Panc1 (cell line): ENCODE results near the gene UBE2L6. TPM values are rescaled to one million over a fixed set of nuclear protein-coding genes. Genes with fewer than 3 reads are reported as not detected.

Experiments used
- ATAC-seq: fragments of 200-7000 bp; cut with Tn5 transposase; 2 replicates; pipeline ENCODE4 v1.9.1; 2020; ENCODE audit warnings: mild to moderate bottlenecking, moderate library complexity
- BruUV-seq: library from RNA; stranded (reverse); fragments of 400-500 nt; replicated peaks from 2 replicates; lab custom pipeline; 2021; lab: Mats Ljungman, UMichigan
- CTCF ChIA-PET: fragments of 300-600 bp; sonication (Branson Sonifier 250); formaldehyde crosslinking; loops from one replicate; lab custom pipeline; 2022; ENCODE audit warnings: antibody characterized with exemption; lab: Charles Lee
- POLR2A ChIA-PET: fragments of 300-600 bp; sonication (Branson Sonifier 250); formaldehyde crosslinking; loops from one replicate; lab custom pipeline; 2022; ENCODE audit warnings: antibody characterized with exemption; lab: Charles Lee
- DNase-seq: peaks from one replicate; pipeline ENCODE4 v3.0.0-alpha.2; 2010; ENCODE audit warnings: low read depth, low spot score
- H3K27ac ChIP-seq: 2 replicates; pipeline ENCODE4 v1.5.1; 2011; ENCODE audit warnings: mild to moderate bottlenecking, low read length, inconsistent platforms
- H3K27me3 ChIP-seq: fragments of 200-500 bp; sonication (Bioruptor generic); 2 replicates; pipeline ENCODE4 v1.6.0; 2014; ENCODE audit warnings: low read length, inconsistent platforms; ENCODE audit not compliant: control insufficient read depth, insufficient read depth
- H3K36me3 ChIP-seq: fragments of 200-500 bp; sonication (Bioruptor generic); 2 replicates; pipeline ENCODE4 v1.5.1; 2014; ENCODE audit warnings: inconsistent platforms, mild to moderate bottlenecking, low read length, moderate library complexity; ENCODE audit not compliant: control insufficient read depth, insufficient read depth
- H3K4me1 ChIP-seq: 2 replicates; pipeline ENCODE4 v1.5.1; 2011; ENCODE audit warnings: inconsistent platforms, mild to moderate bottlenecking, low read length, moderate library complexity; ENCODE audit not compliant: control insufficient read depth, insufficient read depth
- H3K4me3 ChIP-seq, 2 experiments: 2 replicates each; pipeline ENCODE4 v1.5.1; 2011 to 2012; ENCODE audit warnings: low read depth in 2 of 2, low read length in 2 of 2, mild to moderate bottlenecking in 2 of 2, inconsistent platforms in 1 of 2, moderate library complexity in 1 of 2
- H3K9me3 ChIP-seq: fragments of 200-500 bp; sonication (Bioruptor generic); 2 replicates; pipeline ENCODE4 v1.5.1; 2014; ENCODE audit warnings: low read depth, mild to moderate bottlenecking, inconsistent platforms, low read length, moderate library complexity; ENCODE audit not compliant: control insufficient read depth, insufficient read depth
- CTCF ChIP-seq: fragments of 450-650 bp; IDR thresholded peaks from 2 replicates; pipeline ENCODE4 v1.5.1; 2017; ENCODE audit warnings: mild to moderate bottlenecking
- POLR2AphosphoS5 ChIP-seq: IDR thresholded peaks from 2 replicates; pipeline ENCODE4 v1.6.1; 2012; ENCODE audit warnings: mild to moderate bottlenecking, low read depth, low read length, moderate library complexity
- SIN3A ChIP-seq: IDR thresholded peaks from 2 replicates; pipeline ENCODE4 v1.6.1; 2012; ENCODE audit warnings: low read depth, mild to moderate bottlenecking, low read length, moderate library complexity, borderline replicate concordance; ENCODE audit not compliant: insufficient read depth
- TCF7L2 ChIP-seq: IDR thresholded peaks from 2 replicates; pipeline ENCODE4 v1.6.1; 2011; ENCODE audit warnings: mild to moderate bottlenecking, low read depth, low read length, inconsistent platforms
- in situ Hi-C: cut with HindIII; loops from 2 replicates; pipeline ENCODE4 v1.10.0; 2016; ENCODE audit warnings: low sequenced_read_pairs, low pct_unique_long_range_greater_than_20kb
- intact Hi-C: fragments of 100-400 bp; cut with micrococcal nuclease; formaldehyde crosslinking; loops from one replicate; pipeline ENCODE4 v1.10.0; 2022; ENCODE audit not compliant: unreplicated experiment
- total RNA-seq: library from RNA; stranded (reverse); gene quantifications from one replicate; pipeline ENCODE4 v1.2.1, GENCODE V29; 2021; ENCODE audit not compliant: unreplicated experiment
- TF ChIP-seq, protein P1 (sequence below), 2 experiments: IDR thresholded peaks; 2 replicates each; pipeline ENCODE4 v1.6.1; 2011 to 2012; ENCODE audit warnings: low read depth in 2 of 2, control low read depth in 1 of 2, low read length in 1 of 2, mild to moderate bottlenecking in 1 of 2, moderate library complexity in 1 of 2; ENCODE audit not compliant: insufficient read depth in 1 of 2

Gene UBE2L6
- total RNA-seq, 1 experiment from 2014 or later = 19.1 TPM

- Histone ChIP-seq H3K9me3 (no peaks in the 10 kb centered on the region), H3K27me3 (peaks cover 3% of the 10 kb centered on the region; the same call in 1 of the 2 replicates), H3K27ac (no peak overlapping the region), H3K36me3 (no peaks in the 10 kb centered on the region), H3K4me3 (peak overlapping the region; percentile 50 to 70), H3K4me1 (no peaks in the 10 kb centered on the region)
- intact Hi-C loops (no loop called here), in situ Hi-C loops (no loop called here)
- CTCF ChIA-PET = no interaction called here
- peak; percentile 67 for ATAC-seq
- POLR2A ChIA-PET = no interaction called here
- TF ChIP-seq, protein P1, sequence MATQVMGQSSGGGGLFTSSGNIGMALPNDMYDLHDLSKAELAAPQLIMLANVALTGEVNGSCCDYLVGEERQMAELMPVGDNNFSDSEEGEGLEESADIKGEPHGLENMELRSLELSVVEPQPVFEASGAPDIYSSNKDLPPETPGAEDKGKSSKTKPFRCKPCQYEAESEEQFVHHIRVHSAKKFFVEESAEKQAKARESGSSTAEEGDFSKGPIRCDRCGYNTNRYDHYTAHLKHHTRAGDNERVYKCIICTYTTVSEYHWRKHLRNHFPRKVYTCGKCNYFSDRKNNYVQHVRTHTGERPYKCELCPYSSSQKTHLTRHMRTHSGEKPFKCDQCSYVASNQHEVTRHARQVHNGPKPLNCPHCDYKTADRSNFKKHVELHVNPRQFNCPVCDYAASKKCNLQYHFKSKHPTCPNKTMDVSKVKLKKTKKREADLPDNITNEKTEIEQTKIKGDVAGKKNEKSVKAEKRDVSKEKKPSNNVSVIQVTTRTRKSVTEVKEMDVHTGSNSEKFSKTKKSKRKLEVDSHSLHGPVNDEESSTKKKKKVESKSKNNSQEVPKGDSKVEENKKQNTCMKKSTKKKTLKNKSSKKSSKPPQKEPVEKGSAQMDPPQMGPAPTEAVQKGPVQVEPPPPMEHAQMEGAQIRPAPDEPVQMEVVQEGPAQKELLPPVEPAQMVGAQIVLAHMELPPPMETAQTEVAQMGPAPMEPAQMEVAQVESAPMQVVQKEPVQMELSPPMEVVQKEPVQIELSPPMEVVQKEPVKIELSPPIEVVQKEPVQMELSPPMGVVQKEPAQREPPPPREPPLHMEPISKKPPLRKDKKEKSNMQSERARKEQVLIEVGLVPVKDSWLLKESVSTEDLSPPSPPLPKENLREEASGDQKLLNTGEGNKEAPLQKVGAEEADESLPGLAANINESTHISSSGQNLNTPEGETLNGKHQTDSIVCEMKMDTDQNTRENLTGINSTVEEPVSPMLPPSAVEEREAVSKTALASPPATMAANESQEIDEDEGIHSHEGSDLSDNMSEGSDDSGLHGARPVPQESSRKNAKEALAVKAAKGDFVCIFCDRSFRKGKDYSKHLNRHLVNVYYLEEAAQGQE (IDR thresholded peaks at IDR 0.05; ENCODE audit: insufficient read depth in 1 of 2, low read depth in 2 of 2, low read length in 1 of 2) = no peak
- TF ChIP-seq POLR2AphosphoS5 (no peak), TCF7L2 (no peak), CTCF (no peak), SIN3A (no peak)
- DNase-seq = no peak
- no TSS peak for BruUV-seq
These were observed 53.4 kb downstream of the UBE2L6 start for GRCh38 chr11:57513911-57514537.

GRCh38 chr11:57513452-57513795, 54.0 kb downstream of the UBE2L6 start:
- no peak for DNase-seq
- in situ Hi-C loops (no loop called here), intact Hi-C loops (no loop called here)
- BruUV-seq = no TSS peak
- H3K4me3 ChIP-seq = no peak overlapping the region
- H3K27ac ChIP-seq = no peak overlapping the region
- TF ChIP-seq POLR2AphosphoS5 (no peak), CTCF (no peak), SIN3A (no peak), TCF7L2 (no peak)
- TF ChIP-seq, protein P1 (IDR thresholded peaks at IDR 0.05; ENCODE audit: insufficient read depth in 1 of 2, low read depth in 2 of 2, low read length in 1 of 2) = no peak
- H3K9me3 ChIP-seq = no peaks in the 10 kb centered on the region
- POLR2A ChIA-PET = interaction anchor here (0.5 kb wide), 1 partner anchor 279 kb away, joined by 7 read pairs; no protein-coding TSS in a partner anchor
- CTCF ChIA-PET = interaction anchor here (1.0 kb wide), 1 partner anchor 22 kb away, joined by 3 read pairs; no protein-coding TSS in a partner anchor
- H3K27me3 ChIP-seq = peaks cover 3% of the 10 kb centered on the region; the same call in 1 of the 2 replicates
- no peaks in the 10 kb centered on the region for H3K36me3 ChIP-seq
- ATAC-seq = no peak
- H3K4me1 ChIP-seq = no peaks in the 10 kb centered on the region
